ENCODE data around the gene CPEB4. TPM values are rescaled to one million over a fixed set of nuclear protein-coding genes. Genes with fewer than 3 reads are reported as not detected.
A peak's percentile ranks its signal among the peaks of the same experiment; 100 is the strongest.

The CPEB4 gene
- 8.6 and 8.7 TPM in 2 replicates for total RNA-seq (2021)
- long read RNA-seq, partial matches to known transcripts, result 0 of 11 reads
- long read RNA-seq, other reads (novel, unspliced or antisense), result 10 of 11 reads

GRCh38 chr5:173887610-173888472 is at the start of gene CPEB4:
TSS of gene CPEB4 (plus strand) at chr5:173888349. CDS start at chr5:173889734, 1,385 bp downstream.
- Histone ChIP-seq H2BK5ac (ENCODE audit: insufficient read length, low read length) (peak within 1 kb of the TSS; percentile 92), H3T11ph (ENCODE audit: low read length) (no peak within 1 kb of the TSS), H2AFZ (ENCODE audit: low read length) (peak within 1 kb of the TSS; percentile 35), H2BK20ac (ENCODE audit: low read depth, low read length, poor library complexity, severe bottlenecking) (no peak within 1 kb of the TSS), H3K14ac (ENCODE audit: insufficient read depth, low read length) (peak within 1 kb of the TSS; percentile 98), H2BK15ac (ENCODE audit: low read depth, low read length) (no peak within 1 kb of the TSS), H4K20me1 (ENCODE audit: control insufficient read depth, insufficient read depth, insufficient read length) (no peaks in the 10 kb centered on the region), H2AK5ac (ENCODE audit: insufficient read length, low read length) (no peak within 1 kb of the TSS), H3K27me3 (ENCODE audit: insufficient read depth, low read length) (no peaks in the 10 kb centered on the region), H3K18ac (ENCODE audit: insufficient read length, low read depth, low read length) (peak within 1 kb of the TSS; percentile 99), H3K4ac (ENCODE audit: low read depth, low read length) (no peak within 1 kb of the TSS), H3K4me2 (ENCODE audit: insufficient read depth, insufficient read length, low read length) (peak within 1 kb of the TSS; percentile 54), H3K27ac (ENCODE audit: insufficient read length, low read depth, low read length) (peak within 1 kb of the TSS; percentile 46), H2BK12ac (ENCODE audit: insufficient read length, low read depth, low read length) (no peak within 1 kb of the TSS), H4K5ac (ENCODE audit: insufficient read length, low read depth, low read length) (peak within 1 kb of the TSS; percentile 96), H2BK120ac (ENCODE audit: low read depth, low read length, poor library complexity, severe bottlenecking) (no peak within 1 kb of the TSS), H4K8ac (replicated peaks; ENCODE audit: insufficient read length, low read depth, low read length) (peak within 1 kb of the TSS; percentile 82), H3K23me2 (ENCODE audit: insufficient read length, low read depth, low read length, poor library complexity, severe bottlenecking) (peaks cover 7% of the 10 kb centered on the region), H3K4me1 (ENCODE audit: insufficient read depth, low read length) (no peaks in the 10 kb centered on the region; the same call in 1 of the 2 replicates), H3K79me1 (ENCODE audit: insufficient read depth, low read depth, low read length, poor library complexity, severe bottlenecking) (no peaks in the 10 kb centered on the region), H3K9ac (ENCODE audit: extremely low read depth, insufficient read length, low read length) (peak within 1 kb of the TSS; percentile 87), H3K23ac (ENCODE audit: insufficient read length, low read depth, low read length) (no peak within 1 kb of the TSS), H4K91ac (ENCODE audit: insufficient read length, low read depth, low read length) (no peak within 1 kb of the TSS), H3K79me2 (ENCODE audit: insufficient read depth, low read length) (no peaks in the 10 kb centered on the region; the same call in 1 of the 2 replicates), H3K9me3 (ENCODE audit: control insufficient read depth, low read depth, low read length) (no peaks in the 10 kb centered on the region), H3K56ac (ENCODE audit: insufficient read length, low read depth, low read length) (no peak within 1 kb of the TSS)
- peak; percentile 99 for DNase-seq
- peak within 1 kb of the TSS; percentile 98 to 100 (median 100) for H3K27ac Mint-ChIP-seq
- H3K27me3 Mint-ChIP-seq (ENCODE audit: low read depth), result no peaks in the 10 kb centered on the region; the same call in 1 of the 2 replicates
- TF ChIP-seq CTCF (conservative IDR thresholded peaks at IDR 0.05), result no peak
- no peaks in the 10 kb centered on the region for H3K9me3 Mint-ChIP-seq
- H3K36me3 Mint-ChIP-seq (ENCODE audit: insufficient read depth in 1 of 3, low read depth in 3 of 3), result no peaks in the 10 kb centered on the region
- peak within 1 kb of the TSS; percentile 96 to 97 for H3K4me3 Mint-ChIP-seq
- peaks cover 37 to 38% of the 10 kb centered on the region in 2 experiments for H3K4me1 Mint-ChIP-seq
- no CpG with 5 or more reads among the region's 55 CpGs for WGBS (ENCODE audit: extremely low coverage, insufficient read length, low lambda C conversion rate)

All from H9 (cell line).